ENCODE results near the gene USP9X.

The USP9X gene

DNA sequence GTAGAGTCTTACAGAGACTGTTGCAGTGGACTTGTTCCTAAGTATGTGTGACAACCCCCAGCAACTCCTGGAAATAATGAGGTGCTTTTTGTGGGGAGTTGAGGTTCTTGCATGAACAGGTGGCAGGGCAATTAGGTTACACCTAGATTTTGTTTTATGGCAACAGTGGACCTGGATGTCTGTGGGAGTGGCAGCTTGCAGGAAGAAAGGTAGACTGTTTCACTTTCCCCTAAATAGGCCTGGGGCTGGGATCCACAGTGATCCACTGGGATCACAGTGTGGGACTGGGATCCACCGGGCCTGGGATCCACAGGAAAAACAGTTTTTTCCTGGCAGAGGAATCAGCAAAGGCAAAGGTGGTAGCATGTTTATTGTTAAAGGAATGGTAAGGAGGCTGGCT is 18.3 kb upstream of the USP9X start:
- TF ChIP-seq, protein P1, sequence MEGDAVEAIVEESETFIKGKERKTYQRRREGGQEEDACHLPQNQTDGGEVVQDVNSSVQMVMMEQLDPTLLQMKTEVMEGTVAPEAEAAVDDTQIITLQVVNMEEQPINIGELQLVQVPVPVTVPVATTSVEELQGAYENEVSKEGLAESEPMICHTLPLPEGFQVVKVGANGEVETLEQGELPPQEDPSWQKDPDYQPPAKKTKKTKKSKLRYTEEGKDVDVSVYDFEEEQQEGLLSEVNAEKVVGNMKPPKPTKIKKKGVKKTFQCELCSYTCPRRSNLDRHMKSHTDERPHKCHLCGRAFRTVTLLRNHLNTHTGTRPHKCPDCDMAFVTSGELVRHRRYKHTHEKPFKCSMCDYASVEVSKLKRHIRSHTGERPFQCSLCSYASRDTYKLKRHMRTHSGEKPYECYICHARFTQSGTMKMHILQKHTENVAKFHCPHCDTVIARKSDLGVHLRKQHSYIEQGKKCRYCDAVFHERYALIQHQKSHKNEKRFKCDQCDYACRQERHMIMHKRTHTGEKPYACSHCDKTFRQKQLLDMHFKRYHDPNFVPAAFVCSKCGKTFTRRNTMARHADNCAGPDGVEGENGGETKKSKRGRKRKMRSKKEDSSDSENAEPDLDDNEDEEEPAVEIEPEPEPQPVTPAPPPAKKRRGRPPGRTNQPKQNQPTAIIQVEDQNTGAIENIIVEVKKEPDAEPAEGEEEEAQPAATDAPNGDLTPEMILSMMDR (IDR thresholded peaks at IDR 0.05; ENCODE audit: borderline replicate concordance, control extremely low read depth, extremely low read depth, insufficient read depth, missing control alignments): no peak
- in situ Hi-C loops (cut with MboI; ENCODE audit: low sequenced_read_pairs, unreplicated experiment): no loop called here
- DNase-seq (ENCODE audit: low spot score): no peak

DNA sequence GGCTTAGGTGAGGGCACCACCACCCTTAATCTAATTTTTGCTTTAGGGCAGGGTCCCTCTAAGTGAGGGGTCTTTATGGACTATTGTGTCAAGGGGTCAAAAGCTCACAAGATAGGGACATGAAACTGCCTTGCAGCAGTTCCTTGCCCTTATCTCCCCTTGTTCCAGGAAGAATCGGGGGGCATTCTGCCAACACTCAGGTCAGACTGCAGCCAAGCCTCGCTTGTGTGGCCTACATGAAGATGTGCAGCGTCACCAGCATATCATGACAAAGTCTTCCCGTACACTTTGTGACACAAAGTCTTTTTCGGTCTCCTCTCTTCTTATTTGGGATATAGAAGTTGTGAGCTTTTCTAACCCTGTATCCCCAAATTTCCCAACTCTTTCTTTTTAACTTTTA is 17.5 kb upstream of the USP9X start:
- DNase-seq (ENCODE audit: low spot score): no peak
- TF ChIP-seq, protein P1 (IDR thresholded peaks at IDR 0.05; ENCODE audit: borderline replicate concordance, control extremely low read depth, extremely low read depth, insufficient read depth, missing control alignments): no peak
- in situ Hi-C loops (cut with MboI; ENCODE audit: low sequenced_read_pairs, unreplicated experiment): no loop called here

DNA sequence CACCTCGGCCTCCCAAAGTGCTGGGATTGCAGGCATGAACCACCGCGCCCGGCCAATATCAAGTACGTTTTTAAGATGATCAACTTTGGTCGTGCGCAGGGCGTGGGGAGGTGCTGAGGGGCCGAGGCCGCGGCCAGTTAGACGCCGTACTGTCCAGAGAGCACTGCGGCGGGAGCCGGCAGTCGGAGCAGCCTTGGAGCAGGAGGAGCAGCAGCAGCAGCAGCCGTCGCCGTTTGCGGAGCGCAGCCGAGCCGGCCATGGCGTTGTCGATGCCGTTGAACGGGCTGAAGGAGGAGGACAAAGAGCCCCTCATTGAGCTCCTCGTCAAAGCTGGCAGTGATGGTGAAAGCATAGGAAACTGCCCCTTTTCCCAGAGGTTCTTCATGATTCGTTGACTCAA is 8.5 kb upstream of the USP9X start:
- DNase-seq (ENCODE audit: low spot score): no peak
- TF ChIP-seq, protein P1 (IDR thresholded peaks at IDR 0.05; ENCODE audit: borderline replicate concordance, control extremely low read depth, extremely low read depth, insufficient read depth, missing control alignments): no peak
- in situ Hi-C loops (cut with MboI; ENCODE audit: low sequenced_read_pairs, unreplicated experiment): no loop called here

DNA sequence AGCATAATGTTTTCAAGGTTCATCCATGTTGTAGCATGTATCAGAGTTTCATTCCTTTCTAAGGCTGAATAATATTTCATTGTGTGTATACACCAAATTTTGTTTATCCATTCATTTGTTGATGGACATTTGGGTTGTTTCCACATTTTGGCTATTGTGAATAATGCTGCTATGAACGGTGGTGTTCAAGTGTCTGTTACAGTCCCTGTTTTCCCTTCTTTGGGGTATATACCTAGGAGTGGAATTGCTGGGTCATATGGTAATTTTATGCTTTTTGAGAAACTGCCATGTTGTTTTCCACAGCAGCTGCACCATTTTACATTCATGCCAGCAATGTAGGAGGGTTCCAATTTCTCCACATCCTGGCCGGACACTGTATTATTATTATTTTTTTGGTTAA is 3.4 kb upstream of the USP9X start:
- no peak for DNase-seq (ENCODE audit: low spot score)
- in situ Hi-C loops (cut with MboI; ENCODE audit: low sequenced_read_pairs, unreplicated experiment): no loop called here
- TF ChIP-seq, protein P1 (IDR thresholded peaks at IDR 0.05; ENCODE audit: borderline replicate concordance, control extremely low read depth, extremely low read depth, insufficient read depth, missing control alignments): no peak

DNA sequence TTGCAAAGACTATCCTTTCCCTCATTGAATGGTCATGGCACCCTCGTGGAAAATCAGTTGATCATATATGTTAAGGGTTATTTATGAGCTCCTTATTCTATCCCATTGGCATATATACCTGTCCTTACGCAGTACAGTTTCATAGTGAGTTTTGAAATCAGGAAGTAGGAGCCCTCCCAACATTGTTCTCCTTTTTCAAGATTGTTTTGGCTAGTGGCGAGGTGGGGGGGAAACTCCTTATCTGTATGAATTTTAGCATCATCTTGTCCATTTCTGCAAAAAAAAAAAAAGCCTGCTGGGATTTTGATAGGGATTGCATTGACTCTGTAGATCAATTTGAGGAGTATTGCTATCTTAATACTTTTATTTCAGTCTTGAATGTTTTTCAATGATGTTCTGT is 2.5 kb upstream of the USP9X start:
- TF ChIP-seq, protein P1 (IDR thresholded peaks at IDR 0.05; ENCODE audit: borderline replicate concordance, control extremely low read depth, extremely low read depth, insufficient read depth, missing control alignments): no peak
- in situ Hi-C loops (cut with MboI; ENCODE audit: low sequenced_read_pairs, unreplicated experiment): no loop called here
- no peak for DNase-seq (ENCODE audit: low spot score)

DNA sequence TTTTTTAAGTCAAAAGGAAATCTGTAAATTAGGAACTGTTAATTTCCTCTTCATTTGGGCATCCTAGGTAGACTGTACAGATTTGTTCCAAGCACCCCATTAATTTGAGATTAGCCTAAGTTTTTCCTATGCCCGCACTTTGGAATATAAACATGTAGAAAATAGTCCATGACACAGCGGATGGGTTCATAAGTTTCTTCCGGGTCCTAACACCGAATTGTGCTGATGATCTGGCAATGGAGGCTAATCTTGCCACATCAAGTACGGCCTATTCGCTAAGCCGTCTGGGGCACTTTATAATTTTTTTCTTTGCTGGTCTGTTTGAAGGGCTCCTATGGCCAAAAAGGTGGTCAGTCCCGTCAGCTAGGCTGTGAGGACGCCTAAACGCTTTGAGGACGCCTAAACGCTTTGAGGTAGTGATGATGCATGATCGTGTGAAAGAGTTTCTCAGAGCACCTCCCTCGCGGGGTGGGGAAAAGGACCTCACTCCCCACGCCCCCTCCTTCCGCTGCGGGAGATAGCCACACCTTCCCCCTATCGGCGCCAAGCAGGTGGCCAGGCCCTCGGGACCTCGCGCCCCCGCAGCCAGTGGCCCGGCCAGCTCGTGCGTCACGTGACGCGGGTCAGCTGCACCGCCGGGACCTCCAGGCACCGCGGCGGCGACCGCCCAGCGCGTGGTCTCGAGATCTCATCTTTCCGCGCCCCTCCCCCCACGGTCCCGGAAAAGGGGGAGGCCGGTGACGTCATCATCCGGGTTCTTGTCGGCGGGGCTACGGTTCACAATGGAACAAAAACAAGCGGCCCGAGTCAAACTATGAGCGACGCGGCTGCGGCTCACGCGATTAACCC is 977 bp upstream of the USP9X start:
- peak; percentile 85 for DNase-seq (ENCODE audit: low spot score)
- TF ChIP-seq, protein P1 (IDR thresholded peaks at IDR 0.05; ENCODE audit: borderline replicate concordance, control extremely low read depth, extremely low read depth, insufficient read depth, missing control alignments): no peak
- in situ Hi-C loops (cut with MboI; ENCODE audit: low sequenced_read_pairs, unreplicated experiment): no loop called here

Measured in GM13976 (cell line).